Right lung (tissue), 5 donors: Measurements from ENCODE around the gene KLF16. TPM values are rescaled to one million over a fixed set of nuclear protein-coding genes. Genes with fewer than 3 reads are reported as not detected.
A peak's percentile ranks its signal among the peaks of the same experiment; 100 is the strongest.

ENCODE experiments used
- DNase-seq, 2 donors: peaks; one replicate each; pipeline ENCODE4 v3.0.0-alpha.2; 2013
- polyA plus RNA-seq, 5 donors: library from polyadenylated mRNA; unstranded; fragments of 120-200 nt; gene quantifications; one replicate each; pipeline versions ENCODE4 v1.2.1 to v1.2.3, GENCODE V29; 2013; ENCODE audit warnings: inconsistent platforms in 1 of 5, low replicate concordance in 1 of 5; ENCODE audit not compliant: insufficient read length in 5 of 5, insufficient read depth in 1 of 5

KLF16 gene
- polyA plus RNA-seq, 5 donors = 3.3 to 12.8 (median 6.0) TPM

GRCh38 chr19:1872807-1873523 is 9.6 kb upstream of the KLF16 start:
- DNase-seq = no peak

GRCh38 chr19:1871630-1872029 is 8.3 kb upstream of the KLF16 start:
- DNase-seq = no peak

GRCh38 chr19:1871140-1871597 is 7.8 kb upstream of the KLF16 start:
- no peak for DNase-seq

- no peak for DNase-seq
Observed at GRCh38 chr19:1868971-1869370, 5.6 kb upstream of the KLF16 start.

GRCh38 chr19:1867349-1867724 is 4.0 kb upstream of the KLF16 start:
- DNase-seq = no peak

DNA sequence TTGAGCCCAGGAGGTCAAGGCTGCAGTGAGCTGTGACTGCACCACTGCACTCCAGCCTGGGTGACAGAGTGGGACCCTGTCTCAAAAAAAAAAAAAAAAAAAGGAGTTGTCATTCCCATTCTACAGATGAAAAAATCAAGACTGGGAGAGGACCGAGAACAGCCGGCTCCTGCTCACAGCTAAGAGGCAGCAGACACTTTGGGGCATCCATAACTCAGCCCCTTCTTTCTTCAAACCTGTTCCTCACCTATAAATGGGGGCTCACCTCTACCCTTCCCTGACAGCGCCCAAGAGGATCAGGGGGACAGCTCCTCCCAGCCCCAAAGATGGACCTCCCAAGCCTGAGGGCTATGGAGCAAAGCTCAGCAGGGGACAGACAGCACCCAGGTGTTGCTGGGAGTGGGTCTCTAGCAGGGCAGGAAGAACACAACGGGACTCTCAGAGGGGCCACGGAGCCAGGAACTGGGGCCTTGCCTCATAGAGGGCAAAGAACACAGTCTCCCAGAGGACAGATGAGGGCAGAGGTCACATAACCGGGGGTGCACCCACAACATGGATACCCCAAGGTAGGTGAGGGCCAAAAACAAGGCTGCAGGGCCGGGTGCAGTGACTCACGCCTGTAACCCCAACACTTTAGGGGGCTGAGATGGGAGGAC is 3.4 kb upstream of the KLF16 start:
- no peak for DNase-seq

DNA sequence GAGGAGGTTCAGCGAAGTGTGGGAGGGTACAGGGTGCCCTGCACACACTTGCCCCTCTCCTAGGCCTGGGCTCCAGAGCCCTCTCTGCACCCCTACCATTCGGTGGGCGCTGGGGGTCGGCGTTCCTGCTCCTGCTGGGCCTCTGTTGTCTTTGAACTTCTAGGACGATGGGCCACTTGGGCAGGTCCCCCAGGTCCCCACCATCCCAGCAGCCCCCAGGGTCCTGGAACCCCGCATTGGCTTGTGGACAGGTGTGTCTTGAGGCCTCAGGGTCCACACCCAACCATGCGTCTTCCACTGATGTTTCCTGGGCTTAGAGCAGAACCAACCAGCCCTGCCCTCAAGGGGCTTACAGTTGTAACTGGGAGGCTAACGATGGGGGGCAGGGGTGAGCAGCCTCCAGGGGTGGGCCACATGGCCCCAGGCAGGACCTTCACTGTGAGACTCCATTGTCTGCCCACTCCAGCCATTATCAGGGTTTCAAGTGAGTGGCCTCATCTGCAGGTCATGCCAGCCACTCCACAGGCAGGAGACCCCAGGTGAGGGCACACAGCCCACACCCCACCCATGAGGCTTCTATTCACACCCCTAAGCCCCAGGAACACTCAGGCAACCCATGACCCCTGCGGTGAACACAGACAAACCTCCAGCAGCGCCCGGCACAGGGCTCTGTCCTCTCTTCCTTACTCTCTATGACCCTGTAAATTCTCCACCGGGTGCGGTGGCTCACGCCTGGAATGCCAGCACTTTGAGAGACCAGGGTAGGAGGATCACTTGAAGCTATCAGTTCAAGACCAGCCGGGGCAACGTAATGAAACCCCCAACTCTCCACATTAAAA is 2.0 kb upstream of the KLF16 start:
- DNase-seq = no peak

DNA sequence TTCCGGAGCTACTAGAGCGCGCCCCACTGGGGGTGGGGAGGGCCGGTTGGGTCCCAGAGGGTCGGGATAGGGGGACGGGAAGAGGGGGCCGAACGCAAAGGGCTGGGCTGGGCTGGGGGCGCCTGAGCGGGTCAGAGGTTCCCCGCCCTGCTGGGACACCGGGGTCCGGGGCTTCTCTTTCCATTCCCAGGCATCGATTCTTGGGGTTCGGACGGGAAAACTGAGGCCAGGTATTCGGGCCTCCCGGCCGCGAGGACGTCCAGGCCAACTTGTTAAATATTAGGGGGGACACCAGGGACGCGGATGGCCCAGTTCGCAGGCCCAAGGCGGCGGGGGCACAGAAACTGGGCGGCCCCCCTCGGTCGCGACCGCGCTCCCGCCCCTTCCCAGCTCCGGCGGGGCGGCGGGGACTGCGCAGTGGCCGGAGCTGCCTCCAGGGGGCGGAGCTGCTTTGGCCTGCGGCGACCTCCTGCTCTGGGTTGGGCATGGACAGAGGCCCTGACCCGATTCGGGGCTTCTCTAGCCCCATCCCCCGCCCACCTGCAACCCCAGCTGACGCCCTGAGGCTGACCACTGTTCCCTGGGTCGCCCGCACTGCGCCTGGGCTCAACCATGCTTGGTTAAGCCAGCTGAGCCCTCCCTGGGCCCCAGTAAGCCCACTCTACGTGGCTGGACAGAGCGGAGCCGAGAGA is 1.2 kb upstream of the KLF16 start:
- DNase-seq = no peak

DNA sequence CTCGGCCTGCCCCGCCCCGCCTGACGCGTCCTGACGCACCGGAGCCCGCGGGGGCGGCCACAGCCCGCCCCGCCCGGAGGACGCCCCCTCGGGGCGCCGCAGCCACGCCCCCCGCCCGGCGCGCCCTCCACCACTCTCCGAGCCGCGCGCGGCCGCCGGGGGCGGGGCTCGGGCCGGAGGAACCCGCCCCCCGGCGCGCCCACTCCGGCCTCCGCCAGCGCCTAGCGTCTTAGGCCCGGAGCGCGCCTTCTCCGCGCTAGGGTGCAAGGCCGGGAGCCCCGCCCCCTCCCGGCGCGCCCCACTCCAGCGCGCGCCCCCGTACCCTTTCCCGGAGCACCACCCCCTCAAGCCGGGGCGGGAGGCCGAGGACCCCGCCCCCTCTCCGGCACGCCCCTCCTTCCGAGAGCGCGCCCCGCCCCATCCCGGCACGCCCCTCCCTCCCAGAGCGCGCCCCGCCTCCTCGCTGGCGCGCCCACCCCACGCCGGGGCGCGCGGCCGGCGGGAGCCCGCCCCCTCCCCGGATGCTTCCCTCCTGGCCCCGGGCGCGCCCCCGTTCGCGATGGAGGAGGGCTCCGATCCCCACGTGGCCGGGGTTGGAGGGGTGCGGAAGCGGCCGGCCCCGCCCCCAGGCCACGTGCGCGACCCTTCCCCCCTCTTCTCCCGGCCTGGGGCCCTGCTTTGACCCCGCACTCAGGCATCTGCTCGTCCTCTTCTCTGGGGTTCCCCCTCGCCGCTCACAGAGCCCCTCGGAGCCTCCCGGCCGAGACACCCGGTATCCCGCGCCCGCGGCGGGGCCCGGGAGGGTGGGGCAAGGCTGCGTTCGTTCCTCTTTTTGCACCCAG is 480 bp upstream of the KLF16 start:
- DNase-seq = peak; percentile 91 to 95

DNA sequence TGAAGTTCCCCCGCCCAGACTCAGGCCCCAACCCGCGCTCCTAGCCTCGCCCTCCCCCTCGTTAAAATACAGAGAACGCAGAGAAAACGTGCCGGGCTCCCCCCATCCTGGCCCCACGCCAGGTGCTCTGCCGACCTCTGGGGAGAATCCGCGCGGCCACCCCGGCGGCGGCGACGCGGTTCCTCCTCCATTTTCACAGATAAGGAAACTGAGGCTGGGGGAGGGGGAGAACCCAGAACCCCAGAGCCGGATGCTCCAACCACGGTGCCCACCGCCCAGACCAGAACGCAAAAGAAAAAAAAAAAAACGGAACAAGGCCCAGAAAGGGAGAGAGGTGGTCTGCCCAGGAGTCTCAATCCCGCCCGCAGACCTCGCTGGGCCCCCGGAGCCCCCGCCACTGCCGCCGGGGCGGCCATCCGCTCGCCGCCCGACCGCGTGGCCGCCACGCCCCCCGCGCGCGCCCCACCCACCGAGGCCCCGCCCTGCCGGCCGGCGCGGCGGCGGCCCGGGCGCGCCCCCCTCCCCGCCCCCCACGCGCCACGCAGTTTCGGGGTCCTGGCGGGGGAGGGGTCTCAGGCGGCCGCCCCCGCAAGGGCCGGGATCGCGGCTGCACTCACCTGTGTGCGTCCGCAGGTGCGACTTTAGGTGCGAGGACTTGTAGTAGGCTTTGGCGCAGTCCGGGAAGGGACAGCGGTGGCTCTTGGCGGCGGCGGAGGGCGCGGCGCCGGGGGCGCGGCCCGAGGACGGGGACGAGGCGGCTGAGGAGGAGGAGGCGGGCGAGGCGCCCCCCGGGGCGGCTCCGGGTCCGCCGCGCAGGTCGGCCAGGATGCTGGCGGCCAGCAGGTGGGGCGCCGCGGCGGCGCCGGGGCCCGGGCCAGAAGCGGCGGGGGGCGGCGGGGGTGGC is 703 bp downstream of the KLF16 start:
- DNase-seq = no peak

DNA sequence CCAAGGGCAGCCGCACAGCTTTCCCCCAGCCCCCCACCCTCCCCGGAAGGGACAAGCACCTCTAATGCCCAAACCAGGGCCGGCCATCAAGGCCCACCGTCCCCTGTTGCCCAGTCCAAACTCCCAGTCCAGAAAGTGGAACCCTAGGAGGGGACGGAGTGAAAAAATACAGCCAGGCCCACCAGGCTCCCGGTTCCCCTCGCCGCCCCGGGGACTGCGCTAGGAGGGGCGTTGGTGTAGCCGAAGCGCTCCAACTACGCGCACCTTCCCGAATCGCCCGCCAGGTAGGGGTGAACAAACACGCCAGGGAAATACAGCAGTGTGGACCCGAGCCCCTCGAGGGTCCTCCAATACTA is 1.3 kb downstream of the KLF16 start:
- DNase-seq = no peak

- no peak for DNase-seq
Observed at GRCh38 chr19:1861599-1862031, 1.8 kb downstream of the KLF16 start.

DNA sequence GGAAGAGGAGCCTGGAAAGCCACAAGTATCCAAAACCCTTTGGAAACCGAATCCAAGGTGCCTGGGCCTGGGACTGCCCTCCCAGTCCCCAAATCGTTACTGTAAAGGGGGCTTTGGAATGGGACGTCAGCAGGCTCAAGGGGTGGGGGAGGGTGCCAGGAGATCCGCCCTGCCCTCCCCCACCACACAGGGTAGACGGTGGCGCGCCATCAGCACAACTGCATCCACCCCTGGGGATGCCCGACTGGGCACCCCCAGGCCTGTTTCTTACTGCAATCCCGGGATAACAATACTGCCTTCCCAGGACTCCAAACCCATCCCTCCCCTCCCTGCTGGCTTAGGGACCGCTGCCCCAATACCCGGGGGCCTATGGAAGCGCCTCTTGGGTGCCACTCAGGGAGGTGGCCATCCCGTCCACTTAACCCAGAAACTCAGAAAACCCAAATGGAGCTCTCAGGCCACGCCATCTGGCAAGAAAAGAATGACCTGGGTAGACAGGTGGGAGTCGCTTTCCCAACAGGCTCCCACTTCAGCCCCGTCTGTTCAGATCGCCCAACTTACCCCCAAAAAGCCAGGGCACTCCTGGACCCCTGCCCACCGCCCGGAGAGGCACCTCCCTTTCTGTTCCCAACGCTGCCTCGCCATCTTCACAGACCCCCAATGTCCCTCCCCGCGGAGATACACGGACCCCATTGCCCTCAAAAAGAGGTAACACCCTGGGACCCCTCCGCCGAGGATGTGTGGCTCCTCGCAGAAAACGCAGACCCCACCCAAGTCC is 2.4 kb downstream of the KLF16 start:
- no peak for DNase-seq

DNA sequence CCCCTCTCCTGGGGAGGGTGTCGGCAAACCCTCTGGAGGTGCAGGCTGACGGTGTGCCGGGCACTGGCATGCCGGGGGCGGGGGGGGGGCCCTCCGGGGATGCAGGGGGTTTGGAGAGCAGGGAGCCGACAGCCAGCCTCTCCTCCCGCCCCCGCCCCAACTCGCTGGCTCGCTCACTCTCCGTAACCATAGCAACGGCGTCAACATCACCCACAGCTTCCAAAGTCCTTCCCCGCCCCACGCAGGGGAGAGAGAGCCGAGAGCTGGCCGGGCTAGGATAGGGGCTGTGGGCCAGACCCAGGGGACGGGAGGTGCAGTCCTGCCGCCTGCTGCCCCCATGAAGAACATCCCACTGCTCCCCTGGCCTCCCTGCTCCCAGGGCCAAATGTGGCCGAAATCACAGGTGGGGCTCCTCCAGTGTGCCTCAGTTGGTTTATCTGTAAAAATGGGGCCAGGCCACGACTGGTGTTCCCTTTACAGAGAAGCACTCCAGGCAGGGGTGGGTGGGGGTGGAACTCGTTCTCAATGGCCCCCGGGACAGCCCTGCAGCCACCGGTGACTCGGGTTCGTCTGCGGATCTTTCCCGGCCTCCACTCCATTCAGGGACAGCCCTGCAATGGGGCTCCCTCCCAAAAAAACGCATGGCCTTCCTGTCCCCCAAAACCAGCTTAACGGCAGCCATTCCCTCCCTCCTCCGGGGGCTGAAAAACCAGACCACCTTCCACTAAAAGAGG is 3.2 kb downstream of the KLF16 start:
- peak; percentile 81 to 83 for DNase-seq

- DNase-seq = no peak
Observed at GRCh38 chr19:1859331-1859781, 4.0 kb downstream of the KLF16 start.

GRCh38 chr19:1858412-1859081 is 4.8 kb downstream of the KLF16 start:
- no peak for DNase-seq

DNA sequence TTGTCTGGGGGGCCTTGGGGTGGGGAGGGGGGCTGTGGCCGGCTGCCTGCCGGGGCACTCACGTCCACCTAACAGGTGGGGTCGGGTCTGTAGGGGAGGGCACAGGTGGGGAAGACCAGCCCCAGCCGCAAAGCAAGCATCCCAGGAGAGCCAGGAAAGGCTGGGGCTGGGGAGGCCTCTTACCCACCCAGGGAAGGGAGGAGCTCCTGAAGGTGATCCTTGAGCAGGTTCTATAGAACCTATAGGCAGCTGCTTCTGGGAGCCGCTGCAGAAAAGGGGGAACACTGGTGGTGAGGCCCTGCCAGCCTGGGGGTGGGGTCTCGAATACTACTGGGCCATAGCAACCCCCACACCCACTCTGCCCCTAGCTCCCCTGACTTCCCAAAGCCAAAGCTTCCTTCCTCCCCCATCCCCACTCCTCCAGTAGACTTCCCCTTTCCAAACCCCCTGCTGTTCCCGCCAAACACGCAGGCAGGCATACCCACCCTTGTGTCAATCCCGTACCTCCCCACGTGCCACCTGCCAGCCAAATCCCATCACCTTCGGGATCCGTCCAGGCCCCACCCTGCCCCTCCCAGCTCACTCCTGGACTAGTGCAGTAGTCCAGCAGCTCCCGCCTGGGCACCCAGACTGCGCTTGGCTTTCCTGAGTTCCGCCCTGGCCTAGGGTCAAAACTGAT is 5.6 kb downstream of the KLF16 start:
- no peak for DNase-seq
